ENCODE data around the gene ZNF148. TPM values are rescaled to one million over a fixed set of nuclear protein-coding genes. Genes with fewer than 3 reads are reported as not detected.

The ZNF148 gene
- total RNA-seq, 1 donor from 2014 or later: 31.6 TPM

DNA sequence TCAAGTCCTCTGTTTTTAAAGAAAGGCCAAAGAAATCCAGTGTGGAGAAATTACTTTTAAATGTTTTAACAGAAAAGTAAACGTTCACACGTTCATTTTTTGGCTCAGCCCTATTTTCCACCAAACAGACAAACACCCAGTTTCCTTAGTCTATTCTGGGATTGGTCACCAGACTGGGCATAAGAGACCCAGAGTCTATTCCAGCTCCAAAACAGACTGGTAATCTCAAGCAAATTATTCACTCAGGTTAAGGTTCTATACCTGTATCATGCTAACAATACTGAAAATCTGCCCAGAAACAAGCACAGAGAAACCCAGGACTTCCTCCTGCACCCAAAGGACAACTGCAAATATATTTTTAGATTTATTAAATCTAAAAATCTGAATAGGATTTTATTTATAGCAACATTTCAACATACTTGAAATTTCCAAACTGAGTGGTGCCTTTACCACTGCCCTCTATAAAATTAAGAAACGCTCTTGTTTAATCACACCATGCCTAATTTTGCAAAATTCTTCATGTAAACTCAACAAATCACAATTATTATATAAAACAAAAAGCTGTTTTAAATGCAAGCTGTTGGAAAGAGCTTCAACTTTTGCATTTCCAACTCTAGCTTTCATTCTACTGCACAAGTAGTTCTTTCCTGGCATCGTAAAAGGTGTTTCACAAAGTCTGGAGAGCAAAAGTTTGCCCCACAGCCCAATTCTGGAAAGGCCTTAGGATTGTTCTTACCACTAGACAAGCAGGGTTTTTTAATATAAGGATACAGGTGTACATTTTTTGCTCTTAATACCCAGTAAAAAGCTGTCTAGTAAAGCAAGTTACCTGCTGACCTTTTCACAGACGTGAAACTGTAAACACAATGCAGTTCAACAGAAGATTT, 18.7 kb downstream of the ZNF148 start:
- peaks cover 4% of the 10 kb centered on the region for H3K9me3 Mint-ChIP-seq (ENCODE audit: unreplicated experiment)
- no peak overlapping the region for H3K27ac Mint-ChIP-seq (ENCODE audit: unreplicated experiment)
- peaks cover 9% of the 10 kb centered on the region for H3K4me1 Mint-ChIP-seq (ENCODE audit: low read depth, unreplicated experiment)
- H3K4me3 Mint-ChIP-seq (ENCODE audit: unreplicated experiment): peak overlapping the region; percentile 93
- no peaks in the 10 kb centered on the region for H3K36me3 Mint-ChIP-seq (ENCODE audit: unreplicated experiment)
- TF ChIP-seq, protein P1, sequence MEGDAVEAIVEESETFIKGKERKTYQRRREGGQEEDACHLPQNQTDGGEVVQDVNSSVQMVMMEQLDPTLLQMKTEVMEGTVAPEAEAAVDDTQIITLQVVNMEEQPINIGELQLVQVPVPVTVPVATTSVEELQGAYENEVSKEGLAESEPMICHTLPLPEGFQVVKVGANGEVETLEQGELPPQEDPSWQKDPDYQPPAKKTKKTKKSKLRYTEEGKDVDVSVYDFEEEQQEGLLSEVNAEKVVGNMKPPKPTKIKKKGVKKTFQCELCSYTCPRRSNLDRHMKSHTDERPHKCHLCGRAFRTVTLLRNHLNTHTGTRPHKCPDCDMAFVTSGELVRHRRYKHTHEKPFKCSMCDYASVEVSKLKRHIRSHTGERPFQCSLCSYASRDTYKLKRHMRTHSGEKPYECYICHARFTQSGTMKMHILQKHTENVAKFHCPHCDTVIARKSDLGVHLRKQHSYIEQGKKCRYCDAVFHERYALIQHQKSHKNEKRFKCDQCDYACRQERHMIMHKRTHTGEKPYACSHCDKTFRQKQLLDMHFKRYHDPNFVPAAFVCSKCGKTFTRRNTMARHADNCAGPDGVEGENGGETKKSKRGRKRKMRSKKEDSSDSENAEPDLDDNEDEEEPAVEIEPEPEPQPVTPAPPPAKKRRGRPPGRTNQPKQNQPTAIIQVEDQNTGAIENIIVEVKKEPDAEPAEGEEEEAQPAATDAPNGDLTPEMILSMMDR (IDR thresholded peaks at IDR 0.05; ENCODE audit: partially characterized antibody, unreplicated experiment): no peak
- peaks cover 4% of the 10 kb centered on the region for H3K27me3 Mint-ChIP-seq (ENCODE audit: unreplicated experiment)
- DNase-seq: no peak

DNA sequence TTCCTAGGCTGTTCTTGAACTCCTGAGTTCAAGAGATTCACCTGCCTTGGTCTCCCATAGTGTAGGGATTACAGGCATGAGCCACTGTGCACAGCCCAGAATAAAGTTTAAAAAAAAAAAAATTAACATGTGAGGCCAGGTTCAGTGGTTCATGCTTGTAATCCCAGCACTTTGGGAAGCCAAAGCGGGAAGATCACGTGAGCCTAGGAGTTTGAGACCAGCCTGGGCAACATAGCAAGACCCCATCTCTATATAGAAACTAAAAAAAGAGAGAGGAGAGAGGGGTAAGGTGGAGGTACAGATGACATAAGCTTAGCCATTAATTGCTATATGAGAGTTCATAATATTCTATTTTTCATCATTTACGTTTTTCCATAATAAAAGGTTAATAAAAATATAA, 21.5 kb downstream of the ZNF148 start:
- TF ChIP-seq, protein P1 (IDR thresholded peaks at IDR 0.05; ENCODE audit: partially characterized antibody, unreplicated experiment): no peak
- Mint-ChIP-seq H3K4me1 (ENCODE audit: low read depth, unreplicated experiment) (peaks cover 3% of the 10 kb centered on the region), H3K27ac (ENCODE audit: unreplicated experiment) (no peak overlapping the region), H3K4me3 (ENCODE audit: unreplicated experiment) (no peak overlapping the region), H3K9me3 (ENCODE audit: unreplicated experiment) (peaks cover 4% of the 10 kb centered on the region), H3K36me3 (ENCODE audit: unreplicated experiment) (no peaks in the 10 kb centered on the region), H3K27me3 (ENCODE audit: unreplicated experiment) (peaks cover 4% of the 10 kb centered on the region)
- no peak for DNase-seq

DNA sequence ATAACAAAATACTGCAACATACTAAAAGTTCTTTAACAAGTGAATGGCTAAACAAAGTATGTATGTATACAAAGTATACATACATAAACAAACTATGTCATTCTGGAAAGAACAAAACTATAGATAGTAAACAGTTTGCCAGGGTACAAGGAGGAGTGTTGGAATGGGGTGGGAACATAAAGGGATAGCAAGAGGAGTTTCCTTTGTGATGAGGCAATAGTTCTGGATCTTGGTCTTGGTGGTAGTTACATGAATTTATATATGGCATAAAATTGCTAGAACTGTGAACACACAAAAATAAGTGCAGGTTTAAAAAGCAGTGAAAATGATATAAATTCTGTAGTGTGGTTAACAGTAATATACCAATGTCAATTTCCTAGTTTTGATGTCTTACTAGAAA, 22.0 kb downstream of the ZNF148 start:
- no peaks in the 10 kb centered on the region for H3K36me3 Mint-ChIP-seq (ENCODE audit: unreplicated experiment)
- H3K4me3 Mint-ChIP-seq (ENCODE audit: unreplicated experiment): no peak overlapping the region
- H3K9me3 Mint-ChIP-seq (ENCODE audit: unreplicated experiment): peaks cover 2% of the 10 kb centered on the region
- TF ChIP-seq, protein P1 (IDR thresholded peaks at IDR 0.05; ENCODE audit: partially characterized antibody, unreplicated experiment): no peak
- DNase-seq: no peak
- H3K27me3 Mint-ChIP-seq (ENCODE audit: unreplicated experiment): peaks cover 4% of the 10 kb centered on the region
- no peak overlapping the region for H3K27ac Mint-ChIP-seq (ENCODE audit: unreplicated experiment)
- peaks cover 3% of the 10 kb centered on the region for H3K4me1 Mint-ChIP-seq (ENCODE audit: low read depth, unreplicated experiment)

DNA sequence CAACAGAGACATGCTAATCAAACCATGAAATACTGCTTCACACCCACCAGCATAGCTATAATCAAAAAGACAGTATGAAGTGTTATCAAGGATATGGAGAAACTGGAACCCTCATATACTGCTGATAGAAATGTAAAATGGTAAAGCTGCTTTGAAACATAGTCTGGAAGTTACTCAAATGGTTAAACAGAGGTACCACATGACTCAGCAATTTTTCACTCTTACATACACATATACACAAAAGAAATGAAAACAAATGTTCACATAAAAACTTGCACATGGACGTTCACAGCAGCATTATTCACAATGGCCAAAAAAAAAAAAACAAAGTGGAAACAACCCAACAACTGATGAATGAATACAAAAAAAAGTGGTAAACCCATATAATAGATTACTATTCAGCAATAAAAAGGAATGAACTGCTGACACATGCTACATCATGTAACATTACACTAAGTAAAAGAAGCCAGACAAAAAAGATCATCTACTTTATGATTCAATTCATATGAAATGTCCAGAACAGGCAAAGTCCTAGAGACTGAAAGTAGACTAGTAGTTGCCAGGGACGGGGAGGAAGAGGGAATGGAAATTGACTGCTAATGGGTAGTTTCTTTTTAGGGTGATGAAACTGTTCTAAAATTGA, 23.2 kb downstream of the ZNF148 start:
- no peaks in the 10 kb centered on the region for H3K4me1 Mint-ChIP-seq (ENCODE audit: low read depth, unreplicated experiment)
- TF ChIP-seq, protein P1 (IDR thresholded peaks at IDR 0.05; ENCODE audit: partially characterized antibody, unreplicated experiment): no peak
- no peaks in the 10 kb centered on the region for H3K36me3 Mint-ChIP-seq (ENCODE audit: unreplicated experiment)
- H3K4me3 Mint-ChIP-seq (ENCODE audit: unreplicated experiment): no peak overlapping the region
- H3K9me3 Mint-ChIP-seq (ENCODE audit: unreplicated experiment): no peaks in the 10 kb centered on the region
- H3K27ac Mint-ChIP-seq (ENCODE audit: unreplicated experiment): peak overlapping the region; percentile 50
- no peaks in the 10 kb centered on the region for H3K27me3 Mint-ChIP-seq (ENCODE audit: unreplicated experiment)
- DNase-seq: no peak

DNA sequence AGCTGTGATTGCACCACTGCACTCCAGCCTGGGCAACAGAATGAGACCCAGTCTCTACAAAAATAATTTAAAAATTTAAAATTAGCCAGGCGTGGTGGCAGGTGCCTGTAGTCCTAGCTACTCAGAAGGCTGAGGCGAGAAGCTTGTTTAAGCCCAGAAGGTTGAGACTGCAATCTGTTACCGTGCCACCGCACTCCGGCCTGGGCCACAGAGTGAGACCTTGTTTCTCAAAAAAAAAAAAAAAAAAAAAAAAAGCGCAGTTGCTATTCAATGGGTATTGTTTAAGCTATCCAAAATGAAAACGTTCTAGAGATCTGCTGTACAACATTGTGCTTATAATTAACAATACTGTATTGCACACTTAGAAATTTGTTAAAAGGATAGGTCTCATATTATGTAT, 24.0 kb downstream of the ZNF148 start:
- no peak overlapping the region for H3K27ac Mint-ChIP-seq (ENCODE audit: unreplicated experiment)
- H3K4me3 Mint-ChIP-seq (ENCODE audit: unreplicated experiment): no peak overlapping the region
- no peaks in the 10 kb centered on the region for H3K27me3 Mint-ChIP-seq (ENCODE audit: unreplicated experiment)
- H3K4me1 Mint-ChIP-seq (ENCODE audit: low read depth, unreplicated experiment): no peaks in the 10 kb centered on the region
- no peaks in the 10 kb centered on the region for H3K36me3 Mint-ChIP-seq (ENCODE audit: unreplicated experiment)
- peaks cover 2% of the 10 kb centered on the region for H3K9me3 Mint-ChIP-seq (ENCODE audit: unreplicated experiment)
- TF ChIP-seq, protein P1 (IDR thresholded peaks at IDR 0.05; ENCODE audit: partially characterized antibody, unreplicated experiment): no peak
- DNase-seq: no peak

Data from glutamatergic neuron (in vitro differentiated cells).